Activated CD8-positive, alpha-beta T cell treated with anti-CD3 and anti-CD28 coated beads for 36 hours (primary cell): ENCODE measurements around the gene MS4A6A. TPM values are rescaled to one million over a fixed set of nuclear protein-coding genes. Genes with fewer than 3 reads are reported as not detected.
"Not testable (repeated sequence)": the region's sequence is repeated elsewhere in the genome, so short reads cannot be mapped to it uniquely, and the experiment has no call there.

ENCODE experiments used
- ATAC-seq: fragments of 200-7000 bp; cut with Tn5 transposase; one replicate; pipeline ENCODE4 v1.10.0; 2021; ENCODE audit warnings: mild to moderate bottlenecking, moderate library complexity
- CTCF ChIA-PET: fragments of 350-600 bp; sonication (Branson Sonifier 250); formaldehyde crosslinking; loops from one replicate; lab custom pipeline; 2021; ENCODE audit warnings: antibody characterized with exemption; lab: Charles Lee
- POLR2A ChIA-PET: fragments of 350-600 bp; sonication (Branson Sonifier 250); formaldehyde crosslinking; loops from one replicate; lab custom pipeline; 2021; ENCODE audit warnings: antibody characterized with exemption; lab: Charles Lee
- DNase-seq: peaks from one replicate; pipeline ENCODE4 v3.0.0-alpha.2; 2020
- H3K27ac Mint-ChIP-seq: one replicate; pipeline ENCODE4 v1.8.0; 2021; ENCODE audit warnings: mild to moderate bottlenecking, mixed read lengths
- H3K27me3 Mint-ChIP-seq: one replicate; pipeline ENCODE4 v1.8.0; 2021; ENCODE audit warnings: mixed read lengths
- H3K36me3 Mint-ChIP-seq: one replicate; pipeline ENCODE4 v1.8.0; 2021; ENCODE audit warnings: low read depth, mixed read lengths
- H3K4me1 Mint-ChIP-seq: one replicate; pipeline ENCODE4 v1.8.0; 2021; ENCODE audit warnings: low read depth, mixed read lengths
- H3K4me3 Mint-ChIP-seq: one replicate; pipeline ENCODE4 v1.8.0; 2021; ENCODE audit warnings: mild to moderate bottlenecking, moderate library complexity, mixed read lengths
- H3K9me3 Mint-ChIP-seq: one replicate; pipeline ENCODE4 v1.8.0; 2021; ENCODE audit warnings: mixed read lengths
- CTCF ChIP-seq: fragments of 200-600 bp; IDR thresholded peaks from one replicate; pipeline ENCODE4 v1.8.0; 2022; ENCODE audit warnings: antibody characterized with exemption, mild to moderate bottlenecking
- intact Hi-C: fragments of 100-400 bp; cut with micrococcal nuclease; formaldehyde crosslinking; loops from one replicate; pipeline ENCODE4 v1.10.0; 2022
- total RNA-seq, 2 experiments: library from RNA; stranded (reverse); gene quantifications; one replicate each; pipeline ENCODE4 v1.2.3, GENCODE V29; 2021

MS4A6A gene
- total RNA-seq, 2 experiments from 2014 or later: not detected

- ATAC-seq: no peak
- no peak overlapping the region for H3K27ac Mint-ChIP-seq
- no peak overlapping the region for H3K4me3 Mint-ChIP-seq
Observed at GRCh38 chr11:60194511-60194910, 11.6 kb upstream of the MS4A6A start.

GRCh38 chr11:60193687-60194433 lies 11.0 kb upstream of the MS4A6A start:
- intact Hi-C loops: no loop called here
- CTCF ChIA-PET: interaction anchor here (0.6 to 1.4 kb wide), 6 partner anchors 9 to 21 kb away, joined by 3 to 5 read pairs (median 4); partner anchors contain the start of gene MS4A6A

More at GRCh38 chr11:60194511-60194910, 11.6 kb upstream of the MS4A6A start:
- Mint-ChIP-seq H3K36me3 (no peaks in the 10 kb centered on the region), H3K4me1 (peaks cover 15% of the 10 kb centered on the region), H3K27me3 (peaks cover 18% of the 10 kb centered on the region), H3K9me3 (peaks cover 5% of the 10 kb centered on the region)
- ChIA-PET POLR2A (no interaction called here), CTCF (interaction anchor here (1.4 to 2.1 kb wide), 2 partner anchors 10 kb away, joined by 4 to 6 read pairs; no protein-coding TSS in a partner anchor)
- intact Hi-C loops: no loop called here
- no peak for TF ChIP-seq CTCF
- DNase-seq: no peak

GRCh38 chr11:60192564-60192963 lies 9.7 kb upstream of the MS4A6A start:
- intact Hi-C loops, H3K4me3 Mint-ChIP-seq, H3K27ac Mint-ChIP-seq, H3K36me3 Mint-ChIP-seq, H3K9me3 Mint-ChIP-seq, DNase-seq, ATAC-seq: not testable (repeated sequence)
- ChIA-PET CTCF (interaction anchor here (1.0 kb wide), 1 partner anchor 10 kb away, joined by 5 read pairs; no protein-coding TSS in a partner anchor), POLR2A (interaction anchor here (0.6 kb wide), 1 partner anchor 354 kb away, joined by 3 read pairs; no protein-coding TSS in a partner anchor)
- H3K27me3 Mint-ChIP-seq: peaks cover 15% of the 10 kb centered on the region
- H3K4me1 Mint-ChIP-seq: peaks cover 15% of the 10 kb centered on the region

More at GRCh38 chr11:60193687-60194433, 11.0 kb upstream of the MS4A6A start:
- peak; percentile 93 for TF ChIP-seq CTCF
- POLR2A ChIA-PET: no interaction called here
- Mint-ChIP-seq H3K4me3 (no peak overlapping the region), H3K27me3 (peaks cover 18% of the 10 kb centered on the region), H3K36me3 (no peaks in the 10 kb centered on the region), H3K27ac (no peak overlapping the region), H3K9me3 (peaks cover 5% of the 10 kb centered on the region), H3K4me1 (peaks cover 15% of the 10 kb centered on the region)
- ATAC-seq (peak; percentile 99), DNase-seq (peak; percentile 85)

DNA sequence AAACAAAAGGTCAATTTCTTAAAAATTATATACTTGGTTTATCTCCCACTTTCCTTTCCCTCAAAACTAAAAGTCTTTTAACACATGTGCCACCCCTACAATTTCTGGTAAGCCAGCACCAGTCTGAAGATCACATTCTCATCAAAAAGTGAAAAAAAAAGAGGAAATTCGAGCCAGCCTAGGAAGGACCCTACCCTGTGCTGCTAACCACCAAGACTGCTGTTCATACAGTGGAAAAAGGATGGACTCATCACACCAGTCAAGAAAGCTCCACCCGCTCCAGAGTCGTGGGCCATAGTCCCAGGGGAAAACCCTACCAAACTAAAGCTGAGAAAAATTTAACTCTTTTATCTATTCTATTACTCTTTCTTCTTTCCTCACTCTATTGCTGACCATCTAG lies 5.6 kb upstream of the MS4A6A start:
- H3K27me3 Mint-ChIP-seq, H3K4me1 Mint-ChIP-seq, ATAC-seq, H3K27ac Mint-ChIP-seq, H3K36me3 Mint-ChIP-seq, POLR2A ChIA-PET, H3K4me3 Mint-ChIP-seq, CTCF ChIA-PET, DNase-seq, intact Hi-C loops: not testable (repeated sequence)
- H3K9me3 Mint-ChIP-seq: peaks cover 13% of the 10 kb centered on the region

DNA sequence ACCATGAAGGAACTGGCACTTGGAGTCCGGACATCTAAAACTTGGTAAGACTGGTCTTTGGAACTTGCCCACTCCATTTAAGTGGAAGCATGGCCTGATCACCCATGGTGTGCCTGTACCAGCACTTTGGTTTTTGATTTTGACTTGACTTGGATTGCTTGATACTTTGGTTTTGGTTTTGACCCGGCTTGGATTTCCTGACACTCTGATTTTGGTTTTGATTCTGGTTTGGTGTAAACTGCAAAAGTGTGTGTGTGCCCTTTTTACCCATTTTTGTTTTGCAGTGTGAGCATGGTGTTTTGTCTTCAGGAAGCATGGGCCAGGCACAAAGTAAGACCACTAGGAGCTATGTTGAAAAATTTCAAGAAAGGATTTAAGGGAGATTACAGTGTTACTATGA lies 3.2 kb upstream of the MS4A6A start:
- H3K4me3 Mint-ChIP-seq, DNase-seq, H3K9me3 Mint-ChIP-seq, H3K27ac Mint-ChIP-seq, H3K36me3 Mint-ChIP-seq, intact Hi-C loops, ATAC-seq, POLR2A ChIA-PET, H3K4me1 Mint-ChIP-seq: not testable (repeated sequence)
- CTCF ChIA-PET: interaction anchor here (0.7 kb wide), 1 partner anchor 311 kb away, joined by 3 read pairs; no protein-coding TSS in a partner anchor
- H3K27me3 Mint-ChIP-seq: peaks cover 13% of the 10 kb centered on the region

DNA sequence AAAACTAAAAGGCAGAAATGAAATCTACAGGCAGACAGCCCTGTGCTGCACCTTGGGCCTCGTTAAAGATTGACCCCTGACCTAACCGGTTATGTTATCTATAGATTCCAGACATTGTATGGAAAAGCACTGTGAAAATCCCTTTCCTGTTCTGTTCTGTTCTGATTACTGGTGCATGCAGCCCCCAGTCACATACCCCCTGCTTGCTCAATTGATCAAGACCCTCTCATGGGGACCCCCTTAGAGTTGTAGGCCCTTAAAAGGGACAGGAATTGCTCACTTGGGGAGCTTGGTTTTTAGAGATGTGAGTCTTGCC lies 2.6 kb upstream of the MS4A6A start:
- POLR2A ChIA-PET, H3K4me3 Mint-ChIP-seq, ATAC-seq, H3K9me3 Mint-ChIP-seq, CTCF ChIA-PET, H3K36me3 Mint-ChIP-seq, H3K4me1 Mint-ChIP-seq, intact Hi-C loops, DNase-seq, H3K27ac Mint-ChIP-seq: not testable (repeated sequence)
- H3K27me3 Mint-ChIP-seq: peaks cover 18% of the 10 kb centered on the region
